ENCODE results near the gene SLF2.
A peak's percentile ranks its signal among the peaks of the same experiment; 100 is the strongest.

The SLF2 gene

DNA sequence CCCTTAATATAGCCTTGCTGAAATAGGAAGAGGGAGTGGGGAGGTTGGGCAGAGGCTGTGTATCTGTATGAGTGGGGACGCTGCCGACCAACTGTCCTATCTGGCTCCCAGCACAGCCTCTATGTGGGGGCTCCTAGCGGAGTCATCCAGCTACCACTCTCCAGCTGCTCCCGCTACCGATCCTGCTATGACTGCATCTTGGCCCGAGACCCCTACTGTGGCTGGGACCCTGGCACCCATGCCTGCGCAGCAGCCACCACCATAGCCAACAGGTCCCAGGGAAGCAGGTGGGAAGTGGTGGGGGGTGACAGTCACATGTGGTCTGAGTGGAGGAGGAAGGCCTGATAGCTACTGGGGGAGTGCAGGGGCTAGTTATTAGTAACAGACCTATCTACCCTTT, 67.9 kb downstream of the SLF2 start:
- no peak for DNase-seq (ENCODE audit: low spot score)

DNA sequence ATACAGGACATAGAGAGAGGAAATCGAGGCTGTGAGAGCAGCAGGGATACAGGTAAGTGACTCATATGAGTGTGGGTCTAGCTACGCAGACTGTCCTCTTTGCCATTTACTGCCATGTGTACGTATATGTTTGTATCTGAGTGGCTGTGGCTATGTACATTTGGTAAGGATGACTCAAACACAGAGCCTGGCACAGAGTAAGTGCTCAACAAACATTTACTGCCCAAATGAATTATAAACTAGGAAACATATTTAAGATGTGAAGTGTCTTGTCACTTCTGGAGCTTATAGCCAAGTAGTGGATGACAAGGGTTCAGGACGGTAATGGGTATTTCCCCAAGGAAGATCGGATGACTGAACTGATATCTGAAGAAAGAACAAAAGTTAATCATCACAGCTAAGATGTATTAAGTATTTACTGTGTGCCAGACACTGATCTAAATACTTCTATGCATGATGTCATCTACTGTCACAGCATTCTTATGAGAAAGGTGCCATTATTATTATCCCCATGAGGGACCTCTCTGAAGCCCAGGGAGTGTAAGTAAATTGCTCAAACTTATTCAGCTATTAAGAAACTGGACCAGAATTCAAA, 68.5 kb downstream of the SLF2 start:
- no peak for DNase-seq (ENCODE audit: low spot score)

- no peak for DNase-seq (ENCODE audit: low spot score)
These were observed 70.4 kb downstream of the SLF2 start for GRCh38 chr10:100982916-100983830.

DNA sequence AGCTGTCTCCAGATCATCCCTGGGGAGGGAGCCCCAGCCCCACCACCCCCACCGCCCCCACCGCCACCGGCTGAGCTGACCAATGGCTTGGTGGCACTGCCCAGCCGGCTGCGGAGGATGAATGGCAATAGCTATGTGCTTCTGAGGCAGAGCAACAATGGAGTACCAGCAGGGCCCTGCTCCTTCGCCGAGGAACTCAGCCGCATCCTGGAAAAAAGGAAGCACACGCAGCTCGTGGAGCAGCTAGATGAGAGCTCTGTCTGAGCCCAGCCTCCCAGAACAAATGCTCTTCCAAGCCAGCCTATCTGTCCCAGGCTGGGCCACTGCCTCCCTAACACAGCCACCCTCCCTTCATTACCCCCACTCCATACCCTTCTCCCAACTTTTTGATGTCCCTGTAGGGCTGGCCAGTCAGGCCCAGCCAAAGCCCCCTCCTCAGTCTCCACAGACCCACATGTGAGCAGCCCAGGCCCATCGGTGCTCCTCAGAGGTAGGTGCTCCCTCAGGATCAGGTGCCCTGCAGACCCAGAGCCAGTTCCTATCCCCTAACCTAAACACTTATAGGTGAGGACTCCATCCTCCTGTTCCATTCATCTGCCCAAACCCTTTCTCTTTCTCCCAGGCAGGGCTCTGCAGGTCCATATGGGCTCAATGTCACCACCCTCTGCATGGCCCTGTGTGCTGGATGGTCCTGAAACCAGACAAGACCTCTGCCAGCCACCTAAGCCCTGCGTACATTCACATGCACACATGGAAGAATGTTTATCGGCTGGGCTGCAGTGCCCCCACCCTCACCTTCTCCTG, 71.3 kb downstream of the SLF2 start:
- DNase-seq (ENCODE audit: low spot score) = no peak

DNA sequence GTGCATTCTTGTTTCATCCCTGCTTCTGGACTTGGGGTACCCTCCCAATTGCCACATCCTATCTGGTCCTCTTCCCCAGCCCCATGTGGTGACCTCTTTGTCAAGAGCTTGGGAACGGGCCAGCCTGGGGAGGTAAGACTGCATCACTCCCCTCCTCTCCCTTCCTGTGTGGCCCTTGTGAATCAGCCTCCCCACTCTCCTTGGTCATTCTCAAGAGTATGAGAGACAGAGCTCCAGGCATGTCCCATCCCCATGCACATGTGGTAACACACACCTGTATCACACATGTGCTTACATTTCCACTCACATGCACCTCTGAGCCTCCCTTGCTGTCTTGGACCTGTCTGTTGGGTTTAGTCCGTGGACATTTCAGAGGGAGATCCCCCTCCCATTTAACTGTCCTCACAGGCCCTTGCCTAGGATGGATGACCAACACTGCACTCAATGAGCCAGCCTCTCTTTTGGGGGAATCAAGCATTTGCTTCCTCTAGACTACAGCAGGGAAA, 72.0 kb downstream of the SLF2 start:
- no peak for DNase-seq (ENCODE audit: low spot score)

- no peak for DNase-seq (ENCODE audit: low spot score)
These were observed 72.6 kb downstream of the SLF2 start for GRCh38 chr10:100985336-100985735.

DNA sequence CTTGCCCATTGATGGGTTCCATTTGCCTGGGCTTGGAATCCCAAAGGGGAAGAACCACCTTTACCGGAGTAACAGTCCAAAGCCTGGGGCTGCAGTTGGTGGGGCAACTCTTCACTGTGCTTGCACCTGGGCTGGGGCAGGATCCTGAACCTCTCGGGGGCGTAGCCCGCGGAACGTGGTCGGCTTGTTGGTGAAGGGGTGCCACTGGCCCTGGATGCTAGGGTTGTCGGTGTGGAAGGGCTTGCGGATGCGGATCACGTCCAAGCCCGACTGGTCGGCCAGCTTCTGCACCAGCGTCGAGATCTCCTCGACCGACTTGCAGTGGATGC, 73.8 kb downstream of the SLF2 start:
- DNase-seq (ENCODE audit: low spot score) = no peak

- DNase-seq (ENCODE audit: low spot score) = peak; percentile 84
These were observed 74.4 kb downstream of the SLF2 start, which contains the start of the genes MRPL43 and TWNK for GRCh38 chr10:100986952-100987684. Gene MRPL43, minus strand, starts transcription at chr10:100987497. Its CDS starts 54 bp downstream, at chr10:100987443. Gene TWNK, plus strand, starts transcription at chr10:100987543. Its CDS starts 668 bp downstream, at chr10:100988211.

DNA sequence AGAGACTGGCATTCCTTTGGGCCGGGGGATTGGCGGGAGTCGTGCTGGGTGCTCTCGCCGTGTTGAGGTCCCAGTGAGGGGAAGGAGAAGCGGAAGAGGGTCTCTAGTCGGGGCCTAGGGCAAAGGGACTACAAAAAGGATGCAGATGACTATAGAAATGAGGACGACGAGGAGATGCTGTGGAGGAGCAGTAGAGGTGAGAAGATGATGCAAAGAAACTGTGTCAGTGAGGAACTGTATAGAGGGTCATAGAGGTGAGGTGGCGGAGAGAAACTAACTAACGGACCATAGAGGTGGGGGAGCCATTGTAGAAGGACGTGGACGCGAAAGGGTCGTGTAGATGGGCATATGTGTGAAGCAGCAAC, 74.9 kb downstream of the SLF2 start:
- no peak for DNase-seq (ENCODE audit: low spot score)

GRCh38 chr10:100988166-100988565, 75.4 kb downstream of the SLF2 start:
- no peak for DNase-seq (ENCODE audit: low spot score)

GRCh38 chr10:100989088-100989487, 76.3 kb downstream of the SLF2 start:
- no peak for DNase-seq (ENCODE audit: low spot score)

DNA sequence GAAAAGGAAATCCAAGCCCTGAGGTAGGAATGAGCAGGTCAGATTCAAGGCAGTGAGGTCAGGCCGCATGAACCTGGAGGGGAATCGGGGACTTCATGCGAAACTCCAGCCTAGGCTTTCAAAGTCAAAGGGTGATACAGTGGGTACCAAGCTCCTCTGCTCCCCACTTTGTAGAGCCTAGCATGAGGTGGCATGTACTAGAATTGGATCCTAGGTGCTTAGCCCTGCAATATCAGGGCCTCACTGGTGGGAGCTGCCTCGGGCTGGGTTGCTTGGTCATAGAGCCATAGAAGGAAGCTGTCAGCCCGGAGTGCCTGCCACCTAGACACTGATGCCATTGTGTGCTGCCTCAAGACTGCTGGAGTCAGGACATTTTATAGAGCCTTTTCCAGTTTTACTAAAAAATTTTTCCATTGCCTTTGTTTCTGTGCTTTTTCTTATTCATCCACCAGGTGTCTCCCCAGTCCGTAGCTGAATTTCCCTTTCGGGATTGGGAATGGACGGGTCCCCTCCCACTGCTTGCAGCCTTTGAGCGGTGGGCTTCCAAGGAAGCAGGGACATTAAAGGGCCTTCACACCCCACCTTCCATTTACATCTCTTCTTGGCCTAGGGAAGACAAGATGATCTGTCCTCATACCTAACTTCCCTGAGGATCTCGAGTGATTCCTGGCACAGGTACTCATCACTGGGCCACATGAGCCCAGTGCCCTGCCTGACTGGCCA, 81.4 kb downstream of the SLF2 start:
- peak; percentile 26 for DNase-seq (ENCODE audit: low spot score)

DNA sequence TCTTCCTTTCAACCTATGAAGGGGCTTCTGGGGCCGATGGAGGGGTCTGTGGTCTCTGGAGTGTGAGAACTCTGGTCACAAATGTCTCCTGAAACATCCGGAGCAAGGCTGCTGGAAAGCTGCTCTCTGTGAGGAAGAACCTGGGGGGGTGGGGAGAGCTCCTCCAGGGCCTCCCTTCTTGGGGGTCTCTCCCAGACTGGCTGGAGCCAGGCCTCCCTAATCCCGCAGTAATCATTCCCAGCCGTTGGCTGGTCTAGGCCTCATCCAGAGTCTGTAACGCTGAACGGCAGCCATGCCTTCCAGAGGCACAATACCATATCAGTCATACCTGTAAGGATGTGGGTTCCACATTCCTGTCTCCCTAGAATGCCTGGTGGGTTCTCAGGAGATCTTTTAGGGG, 82.4 kb downstream of the SLF2 start:
- no peak for DNase-seq (ENCODE audit: low spot score)

DNA sequence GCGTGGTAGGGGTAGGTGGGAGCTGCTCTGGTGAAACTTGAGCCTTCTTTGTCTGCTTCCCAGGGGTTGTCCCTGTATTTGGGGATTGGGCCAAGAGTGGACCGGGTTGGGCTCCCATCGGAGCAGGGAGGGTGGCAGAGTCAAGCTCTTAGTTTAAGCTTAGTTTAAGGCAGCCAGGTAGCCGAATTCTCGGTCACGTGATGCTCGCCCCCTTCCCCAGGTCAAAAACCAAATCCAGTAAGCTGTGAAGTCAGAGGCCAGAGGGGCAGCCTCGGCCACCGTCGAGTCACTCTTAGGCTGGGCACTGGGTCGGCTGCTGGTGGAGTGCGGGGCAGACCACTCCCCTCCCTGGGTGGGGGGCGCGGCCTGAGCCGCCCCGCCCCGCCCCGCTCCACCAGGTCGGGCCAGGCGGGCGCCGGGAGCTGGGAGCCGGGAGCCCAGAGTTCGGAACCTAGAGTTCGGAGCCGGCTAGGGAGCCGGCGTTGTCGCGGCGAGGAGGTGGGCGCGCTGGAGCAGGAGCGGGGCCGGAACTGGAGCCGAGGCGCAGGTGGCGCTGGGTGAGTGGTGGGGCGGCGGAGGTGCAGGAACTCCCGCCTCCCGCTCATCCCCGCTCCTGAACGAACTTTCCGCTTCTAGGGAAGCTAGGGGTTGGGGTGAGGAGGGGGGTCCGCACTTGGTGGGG, 84.1 kb downstream of the SLF2 start:
- peak; percentile 12 for DNase-seq (ENCODE audit: low spot score)

GRCh38 chr10:100997360-100998182, 84.8 kb downstream of the SLF2 start:
- peak; percentile 88 for DNase-seq (ENCODE audit: low spot score)

- peak; percentile 82 for DNase-seq (ENCODE audit: low spot score)
These were observed 85.6 kb downstream of the SLF2 start for GRCh38 chr10:100998183-100998990.

DNA sequence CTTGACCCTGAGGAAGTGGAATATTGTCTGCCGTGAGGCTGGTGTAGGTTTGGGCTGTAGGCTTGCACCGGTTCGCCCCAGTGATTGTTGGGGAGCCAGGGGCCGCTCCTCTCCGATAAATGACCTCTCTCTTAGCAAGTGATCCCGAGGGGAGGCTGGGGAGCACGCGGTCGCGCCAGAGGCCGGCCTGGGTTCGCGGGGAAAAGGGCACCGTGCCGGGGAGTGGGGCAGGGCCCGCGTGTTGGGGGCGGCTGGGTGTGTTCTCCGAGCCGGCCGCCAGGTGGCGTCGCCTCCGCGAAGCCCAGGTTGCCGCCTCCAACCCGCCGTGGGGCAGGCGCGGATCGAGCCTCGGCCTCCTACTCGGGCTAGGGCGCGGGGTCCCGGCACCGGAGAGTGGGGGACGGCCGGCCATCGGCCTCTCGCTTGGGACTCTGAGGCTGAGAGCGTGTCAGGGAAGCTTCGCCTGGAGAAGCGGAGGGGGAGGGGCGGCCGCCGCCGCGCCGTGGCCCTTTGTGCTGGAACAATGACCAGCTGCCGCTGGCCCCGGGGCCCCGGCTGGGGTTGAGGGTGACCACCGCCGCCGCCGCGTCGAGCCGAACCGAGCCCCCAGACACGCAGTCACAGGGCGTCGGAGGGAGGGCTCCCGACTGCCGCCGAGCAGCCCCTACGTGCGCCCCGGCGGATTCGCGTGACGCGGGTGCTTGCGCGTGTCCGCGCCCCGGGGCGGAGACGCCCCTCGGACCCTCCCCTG, 86.4 kb downstream of the SLF2 start:
- peak; percentile 81 for DNase-seq (ENCODE audit: low spot score)

GRCh38 chr10:100999742-101000126, 87.0 kb downstream of the SLF2 start, which contains the start of gene LZTS2:
Gene LZTS2, plus strand, starts transcription at chr10:100999808. Its CDS starts 2,731 bp downstream, at chr10:101002539.
- DNase-seq (ENCODE audit: low spot score) = no peak

Data from hematopoietic multipotent progenitor cell treated with erythropoietin and hydrocortisone succinate and interleukin-3 and kit ligand, for 17 days (in vitro differentiated cells).